ENCODE data around the gene AKNA.

DNA sequence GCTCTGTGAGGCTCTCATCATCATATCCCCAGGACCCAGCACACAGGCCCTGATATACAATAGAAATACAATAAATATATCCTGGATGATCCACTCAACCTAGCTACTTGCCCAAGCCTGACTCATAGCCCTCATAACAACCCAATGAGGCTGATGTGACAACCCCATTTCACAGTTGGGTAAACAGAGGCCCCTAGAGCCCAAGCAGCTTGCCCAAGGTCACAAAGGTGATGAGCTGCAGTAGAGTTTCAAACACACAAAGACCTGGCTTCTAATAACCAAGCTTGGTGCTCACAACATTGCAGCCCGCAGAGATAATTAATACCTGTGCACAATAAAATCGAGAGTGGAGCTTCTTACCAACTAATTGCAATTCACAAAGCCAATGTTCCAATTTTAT is 3.2 kb upstream of the AKNA start:
- TF ChIP-seq CTCF (IDR thresholded peaks at IDR 0.05; ENCODE audit: poor library complexity) (no peak), EZH2 (IDR thresholded peaks at IDR 0.05; ENCODE audit: borderline replicate concordance) (no peak)

Data from hepatocyte (in vitro differentiated cells).